ENCODE results near the gene AKAP17A. TPM values are rescaled to one million over a fixed set of nuclear protein-coding genes. Genes with fewer than 3 reads are reported as not detected.

AKAP17A gene
- total RNA-seq, 1 experiment from 2014 or later = 68.1 TPM

- TF ChIP-seq CTCF (IDR thresholded peaks at IDR 0.05) (no peak), ZNF423 (CRISPR knock-in tag; IDR thresholded peaks at IDR 0.05) (no peak), IRF1 (CRISPR knock-in tag; IDR thresholded peaks at IDR 0.05) (no peak), STAT6 (CRISPR knock-in tag; conservative IDR thresholded peaks at IDR 0.05; ENCODE audit: low read depth) (no peak), MAX (CRISPR knock-in tag; IDR thresholded peaks at IDR 0.05) (no peak), OVOL2 (CRISPR knock-in tag; IDR thresholded peaks at IDR 0.05; ENCODE audit: borderline replicate concordance) (no peak), ZNF232 (CRISPR knock-in tag; IDR thresholded peaks at IDR 0.05) (no peak), PRRX2 (CRISPR knock-in tag; IDR thresholded peaks at IDR 0.05) (no peak), ZNF281 (CRISPR knock-in tag; IDR thresholded peaks at IDR 0.05) (no peak), GABPB1 (CRISPR knock-in tag; IDR thresholded peaks at IDR 0.05) (no peak), FOXP1 (CRISPR knock-in tag; IDR thresholded peaks at IDR 0.05; ENCODE audit: borderline replicate concordance) (no peak), ZNF138 (CRISPR knock-in tag; conservative IDR thresholded peaks at IDR 0.05) (no peak)
These were observed 8.5 kb upstream of the AKAP17A start (continued) for GRCh38 chrX:1582686-1583437.

GRCh38 chrX:1584237-1585011 lies 7.0 kb upstream of the AKAP17A start:
- Mint-ChIP-seq H3K4me3 (no peak overlapping the region), H3K4me1 (peaks cover 8% of the 10 kb centered on the region), H3K36me3 (0 out of 2 replicates have a peak, but pooled peaks cover 3% of the 10 kb centered on the region), H3K9me3 (peaks cover 18% of the 10 kb centered on the region), H3K27ac (no peak overlapping the region), H3K27me3 (ENCODE audit: low read depth) (no peaks in the 10 kb centered on the region)
- ChIA-PET CTCF (no interaction called here), POLR2A (no interaction called here)
- TF ChIP-seq SP1 (CRISPR knock-in tag; conservative IDR thresholded peaks at IDR 0.05) = no peak
- TF ChIP-seq ZNF425 (CRISPR knock-in tag; conservative IDR thresholded peaks at IDR 0.05) = no peak
- TF ChIP-seq ZNF121 (CRISPR knock-in tag; IDR thresholded peaks at IDR 0.05) = peak; percentile 59; the same call in 1 of the 2 replicates
- ATAC-seq = no peak
- DNase-seq (ENCODE audit: low spot score) = no peak
